ENCODE data around the gene HSP90B1. TPM values are rescaled to one million over a fixed set of nuclear protein-coding genes. Genes with fewer than 3 reads are reported as not detected.

The HSP90B1 gene
- total RNA-seq, 1 donor from 2014 or later, result 1,238 TPM

DNA sequence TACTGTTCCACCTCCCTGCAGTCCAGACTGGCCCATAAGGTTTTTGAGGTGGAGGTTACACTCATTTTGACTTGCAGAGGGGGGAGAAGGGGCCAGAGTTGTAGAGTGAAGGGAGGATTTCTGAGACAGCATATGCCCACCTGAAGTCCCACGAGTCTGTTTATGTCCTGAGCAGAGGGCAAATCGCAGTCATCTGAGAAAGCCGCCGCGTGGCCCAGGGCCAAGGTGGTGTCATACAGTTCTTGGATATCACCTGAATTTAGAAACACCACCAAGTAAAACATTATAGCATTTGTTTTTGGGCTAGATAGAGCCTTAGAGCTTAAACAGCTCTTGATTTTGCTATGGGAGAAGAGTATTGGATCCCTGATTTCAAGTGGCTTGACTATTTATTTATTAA lies 66.4 kb downstream of the HSP90B1 start:
- Histone ChIP-seq H3K9me3 (ENCODE audit: insufficient read depth, low read depth, low read length) (no peaks in the 10 kb centered on the region), H3K4me2 (ENCODE audit: low read length) (no peak overlapping the region), H2AFZ (ENCODE audit: low read depth, low read length) (no peak overlapping the region), H3K79me2 (ENCODE audit: insufficient read depth, low read length) (no peaks in the 10 kb centered on the region), H3K36me3 (ENCODE audit: insufficient read depth, low read length) (peaks cover under 1% of the 10 kb centered on the region), H3K4me1 (ENCODE audit: insufficient read depth, low read length) (no peaks in the 10 kb centered on the region), H3K9ac (ENCODE audit: low read length) (no peak overlapping the region), H4K20me1 (ENCODE audit: insufficient read depth, low read length) (no peaks in the 10 kb centered on the region), H3K27me3 (ENCODE audit: insufficient read depth, low read length) (no peaks in the 10 kb centered on the region), H3K4me3 (ENCODE audit: insufficient read depth, low read depth, low read length) (no peak overlapping the region), H3K27ac (ENCODE audit: low read depth, low read length) (no peak overlapping the region)
- H3K9me3 Mint-ChIP-seq (ENCODE audit: unreplicated experiment), result peaks cover 2% of the 10 kb centered on the region
- H3K36me3 Mint-ChIP-seq (ENCODE audit: low read depth, unreplicated experiment), result peaks cover 2% of the 10 kb centered on the region
- peaks cover 12% of the 10 kb centered on the region for H3K27me3 Mint-ChIP-seq (ENCODE audit: low read depth, unreplicated experiment)
- no peaks in the 10 kb centered on the region for H3K4me1 Mint-ChIP-seq (ENCODE audit: low read depth, unreplicated experiment)
- FAIRE-seq (no peak), DNase-seq (ENCODE audit: low read depth) (no peak)
- H3K4me3 Mint-ChIP-seq (ENCODE audit: unreplicated experiment), result no peak overlapping the region
- TF ChIP-seq, protein P1, sequence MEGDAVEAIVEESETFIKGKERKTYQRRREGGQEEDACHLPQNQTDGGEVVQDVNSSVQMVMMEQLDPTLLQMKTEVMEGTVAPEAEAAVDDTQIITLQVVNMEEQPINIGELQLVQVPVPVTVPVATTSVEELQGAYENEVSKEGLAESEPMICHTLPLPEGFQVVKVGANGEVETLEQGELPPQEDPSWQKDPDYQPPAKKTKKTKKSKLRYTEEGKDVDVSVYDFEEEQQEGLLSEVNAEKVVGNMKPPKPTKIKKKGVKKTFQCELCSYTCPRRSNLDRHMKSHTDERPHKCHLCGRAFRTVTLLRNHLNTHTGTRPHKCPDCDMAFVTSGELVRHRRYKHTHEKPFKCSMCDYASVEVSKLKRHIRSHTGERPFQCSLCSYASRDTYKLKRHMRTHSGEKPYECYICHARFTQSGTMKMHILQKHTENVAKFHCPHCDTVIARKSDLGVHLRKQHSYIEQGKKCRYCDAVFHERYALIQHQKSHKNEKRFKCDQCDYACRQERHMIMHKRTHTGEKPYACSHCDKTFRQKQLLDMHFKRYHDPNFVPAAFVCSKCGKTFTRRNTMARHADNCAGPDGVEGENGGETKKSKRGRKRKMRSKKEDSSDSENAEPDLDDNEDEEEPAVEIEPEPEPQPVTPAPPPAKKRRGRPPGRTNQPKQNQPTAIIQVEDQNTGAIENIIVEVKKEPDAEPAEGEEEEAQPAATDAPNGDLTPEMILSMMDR (IDR thresholded peaks at IDR 0.05; ENCODE audit: insufficient read depth, low read depth, low read length), result no peak
- no peak overlapping the region for H3K27ac Mint-ChIP-seq (ENCODE audit: unreplicated experiment)

DNA sequence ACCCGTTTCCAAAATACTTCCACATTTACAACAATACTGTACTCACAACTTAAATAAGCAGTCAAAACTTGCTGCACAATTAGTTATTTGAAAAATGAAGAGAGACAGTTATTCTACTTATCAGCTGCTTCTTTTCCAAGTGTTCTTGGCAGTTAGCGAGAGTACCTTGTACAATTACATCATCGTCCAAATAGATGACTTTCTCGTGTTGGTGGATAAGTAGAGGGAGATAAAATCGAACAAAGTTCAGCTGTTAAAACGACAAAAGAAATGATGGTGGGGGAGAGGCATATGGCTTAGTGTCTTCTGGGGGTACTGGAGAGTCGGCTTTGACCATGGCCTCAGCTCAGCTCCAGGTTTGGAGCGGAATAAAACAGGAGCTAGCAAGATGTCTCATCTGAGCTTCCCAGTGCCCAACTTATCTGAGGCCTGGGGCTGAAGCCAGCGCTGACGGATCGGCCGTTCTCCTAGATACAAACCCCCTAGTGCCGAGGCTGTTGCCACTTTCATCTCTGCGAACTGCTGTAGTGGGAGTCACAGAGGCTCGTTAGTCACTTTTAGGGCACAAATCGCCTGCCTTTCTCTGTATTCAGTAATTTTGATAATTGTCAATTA lies 67.2 kb downstream of the HSP90B1 start:
- Mint-ChIP-seq H3K4me1 (ENCODE audit: low read depth, unreplicated experiment) (no peaks in the 10 kb centered on the region), H3K27ac (ENCODE audit: unreplicated experiment) (no peak overlapping the region)
- H3K79me2 ChIP-seq (ENCODE audit: insufficient read depth, low read length), result no peaks in the 10 kb centered on the region

More for the DNA sequence above, 67.2 kb downstream of the HSP90B1 start:
- H3K27ac ChIP-seq (ENCODE audit: low read depth, low read length), result no peak overlapping the region
- FAIRE-seq, result no peak
- no peaks in the 10 kb centered on the region for H4K20me1 ChIP-seq (ENCODE audit: insufficient read depth, low read length)
- no peaks in the 10 kb centered on the region for H3K9me3 ChIP-seq (ENCODE audit: insufficient read depth, low read depth, low read length)
- peak; percentile 39 for DNase-seq (ENCODE audit: low read depth)
- no peaks in the 10 kb centered on the region for H3K27me3 ChIP-seq (ENCODE audit: insufficient read depth, low read length)
- H3K9me3 Mint-ChIP-seq (ENCODE audit: unreplicated experiment), result peaks cover 2% of the 10 kb centered on the region
- H3K4me3 ChIP-seq (ENCODE audit: insufficient read depth, low read depth, low read length), result no peak overlapping the region
- H3K9ac ChIP-seq (ENCODE audit: low read length), result no peak overlapping the region
- no peaks in the 10 kb centered on the region for H3K4me1 ChIP-seq (ENCODE audit: insufficient read depth, low read length)
- peaks cover 12% of the 10 kb centered on the region for H3K27me3 Mint-ChIP-seq (ENCODE audit: low read depth, unreplicated experiment)
- TF ChIP-seq EZH2 (IDR thresholded peaks at IDR 0.05; ENCODE audit: insufficient read depth, low read length), result no peak
- TF ChIP-seq, protein P1 (IDR thresholded peaks at IDR 0.05; ENCODE audit: insufficient read depth, low read depth, low read length), result no peak
- H3K36me3 ChIP-seq (ENCODE audit: insufficient read depth, low read length), result no peaks in the 10 kb centered on the region
- H3K4me3 Mint-ChIP-seq (ENCODE audit: unreplicated experiment), result no peak overlapping the region
- H3K4me2 ChIP-seq (ENCODE audit: low read length), result no peak overlapping the region
- H3K36me3 Mint-ChIP-seq (ENCODE audit: low read depth, unreplicated experiment), result peaks cover 2% of the 10 kb centered on the region
- H2AFZ ChIP-seq (ENCODE audit: low read depth, low read length), result no peak overlapping the region

Other genes with a start within 250 kb of the HSP90B1 start
- gene NT5DC3, start 89.2 kb upstream of the HSP90B1 start, total RNA-seq, result 12.0 and 13.6 TPM in 2 replicates
- 49.7 and 55.6 TPM in 2 replicates for gene TDG, start 35.5 kb downstream of the HSP90B1 start, total RNA-seq
- 11.1 and 12.2 TPM in 2 replicates for gene GLT8D2, start 119.8 kb downstream of the HSP90B1 start, total RNA-seq
- gene HCFC2, start 134.1 kb downstream of the HSP90B1 start, total RNA-seq, result 10.3 and 10.7 TPM in 2 replicates
- 12.3 and 14.8 TPM in 2 replicates for gene NFYB, start 207.8 kb downstream of the HSP90B1 start, total RNA-seq